Mesenchymal stem cell (in vitro differentiated cells and primary cell): ENCODE measurements around the gene PGS1.

Experiments used
- DNase-seq: peaks from one replicate; pipeline ENCODE4 v3.0.0-alpha.2; 2013
- H2AFZ ChIP-seq: one replicate; pipeline ENCODE4 v1.6.1; 2013; ENCODE audit warnings: low read depth, mild to moderate bottlenecking, control low read depth, inconsistent platforms, low read length, moderate library complexity
- H2AK5ac ChIP-seq: 2 replicates; pipeline ENCODE4 v1.6.1; 2013; ENCODE audit warnings: low read length, moderate library complexity, mild to moderate bottlenecking, inconsistent platforms; ENCODE audit not compliant: severe bottlenecking
- H2BK120ac ChIP-seq: one replicate; pipeline ENCODE4 v1.6.1; 2013; ENCODE audit warnings: low read depth, mild to moderate bottlenecking, inconsistent platforms, low read length, moderate library complexity
- H2BK12ac ChIP-seq, 2 experiments: one replicate each; pipeline ENCODE4 v1.6.1; 2013; ENCODE audit warnings: inconsistent platforms in 2 of 2, low read length in 2 of 2, mild to moderate bottlenecking in 2 of 2, moderate library complexity in 2 of 2, control low read depth in 1 of 2
- H2BK15ac ChIP-seq: one replicate; pipeline ENCODE4 v1.6.1; 2013; ENCODE audit warnings: mild to moderate bottlenecking, low read depth, inconsistent platforms; ENCODE audit not compliant: poor library complexity, severe bottlenecking
- H2BK5ac ChIP-seq: 2 replicates; pipeline ENCODE4 v1.6.1; 2013; ENCODE audit warnings: low read depth, mild to moderate bottlenecking, low read length, control low read depth, inconsistent platforms; ENCODE audit not compliant: poor library complexity, severe bottlenecking
- H3K14ac ChIP-seq, 2 experiments: one replicate each; pipeline ENCODE4 v1.6.1; 2013; ENCODE audit warnings: inconsistent platforms in 2 of 2, low read length in 2 of 2, control low read depth in 1 of 2, mild to moderate bottlenecking in 1 of 2, moderate library complexity in 1 of 2
- H3K18ac ChIP-seq, 2 experiments: one replicate each; pipeline ENCODE4 v1.6.1; 2013; ENCODE audit warnings: inconsistent platforms in 2 of 2, low read length in 2 of 2, control low read depth in 1 of 2, low read depth in 1 of 2, mild to moderate bottlenecking in 1 of 2
- H3K23ac ChIP-seq, 2 experiments: one replicate each; pipeline ENCODE4 v1.6.1; 2013; ENCODE audit warnings: inconsistent platforms in 2 of 2, low read length in 2 of 2, mild to moderate bottlenecking in 2 of 2, moderate library complexity in 2 of 2, control low read depth in 1 of 2
- H3K27ac ChIP-seq: 2 replicates; pipeline ENCODE4 v1.5.1; 2013; ENCODE audit warnings: mild to moderate bottlenecking, moderate library complexity, low read length, control low read depth, inconsistent platforms; ENCODE audit not compliant: poor library complexity, severe bottlenecking
- H3K27me3 ChIP-seq, 2 experiments: 2 replicates each; pipeline versions ENCODE4 v1.6.1 to v1.7.0; 2013; ENCODE audit warnings: low read length in 2 of 2, mild to moderate bottlenecking in 2 of 2, moderate library complexity in 2 of 2, control low read depth in 1 of 2, inconsistent platforms in 1 of 2; ENCODE audit not compliant: control insufficient read depth in 1 of 2, insufficient read depth in 1 of 2
- H3K36me3 ChIP-seq, 2 experiments: 2 replicates each; pipeline versions ENCODE4 v1.6.1 to v1.7.0; 2013; ENCODE audit warnings: low read length in 2 of 2, control low read depth in 1 of 2, inconsistent platforms in 1 of 2, low read depth in 1 of 2, mild to moderate bottlenecking in 1 of 2; ENCODE audit not compliant: insufficient read depth in 2 of 2, control insufficient read depth in 1 of 2
- H3K4ac ChIP-seq, 2 experiments: one replicate each; pipeline ENCODE4 v1.6.1; 2013; ENCODE audit warnings: inconsistent platforms in 2 of 2, low read length in 2 of 2, mild to moderate bottlenecking in 2 of 2, moderate library complexity in 2 of 2, control low read depth in 1 of 2, low read depth in 1 of 2
- H3K4me1 ChIP-seq: 2 replicates; pipeline ENCODE4 v1.6.1; 2013; ENCODE audit warnings: low read depth, low read length, control low read depth; ENCODE audit not compliant: control insufficient read depth, insufficient read depth
- H3K4me2 ChIP-seq: 2 replicates; pipeline ENCODE4 v1.6.1; 2013; ENCODE audit warnings: low read length, mild to moderate bottlenecking, inconsistent platforms; ENCODE audit not compliant: poor library complexity, severe bottlenecking
- H3K4me3 ChIP-seq, 2 experiments: 2 replicates each; pipeline versions ENCODE4 v1.5.1 to v1.7.0; 2013; ENCODE audit warnings: low read length in 2 of 2, mild to moderate bottlenecking in 2 of 2, control low read depth in 1 of 2, low read depth in 1 of 2; ENCODE audit not compliant: insufficient read depth in 1 of 2
- H3K79me1 ChIP-seq: replicated peaks from 2 replicates; pipeline ENCODE4 v1.6.1; 2013; ENCODE audit warnings: mild to moderate bottlenecking, control low read depth, low read length, inconsistent platforms; ENCODE audit not compliant: poor library complexity, severe bottlenecking
- H3K9ac ChIP-seq: 2 replicates; pipeline ENCODE4 v1.7.0; 2013; ENCODE audit warnings: mild to moderate bottlenecking, low read length, moderate library complexity
- H3K9me3 ChIP-seq: 2 replicates; pipeline ENCODE4 v1.7.0; 2013; ENCODE audit warnings: mild to moderate bottlenecking, low read length; ENCODE audit not compliant: control insufficient read depth
- H4K8ac ChIP-seq: one replicate; pipeline ENCODE4 v1.6.1; 2013; ENCODE audit warnings: inconsistent platforms, mild to moderate bottlenecking, low read length, moderate library complexity
- H4K91ac ChIP-seq: one replicate; pipeline ENCODE4 v1.6.1; 2013; ENCODE audit warnings: mild to moderate bottlenecking, low read length, inconsistent platforms
- WGBS: methylation state at CpG from one replicate; pipeline ENCODE4 v1.1.7; 2013; ENCODE audit warnings: mixed read lengths; 5-methylcytosine and 5-hydroxymethylcytosine counted together

Gene PGS1

DNA sequence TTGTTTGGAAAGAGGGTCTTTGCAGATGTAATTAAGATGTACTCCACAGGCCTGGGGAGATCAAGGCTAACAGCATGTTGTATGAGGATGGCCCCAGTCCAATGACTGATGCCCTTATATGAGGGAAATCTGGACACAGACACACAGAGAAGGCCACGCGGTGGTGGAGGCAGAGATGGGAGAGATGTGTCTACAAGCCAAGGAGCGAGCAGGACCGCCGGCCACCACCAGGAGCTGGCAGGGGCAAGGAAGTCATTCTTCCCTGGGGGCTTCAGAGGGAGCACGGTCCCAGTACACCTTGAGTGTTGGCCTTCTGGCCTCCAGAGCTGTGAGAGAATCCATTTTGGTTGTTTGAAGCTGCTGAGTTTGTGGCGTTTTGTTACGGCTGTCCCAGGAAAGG, 33.3 kb upstream of the PGS1 start:
- Histone ChIP-seq H2BK12ac (peak overlapping the region; percentile 31 to 79), H3K4me1 (peaks cover 40% of the 10 kb centered on the region), H2BK15ac (peak overlapping the region; percentile 93), H3K4me3 (no peak overlapping the region), H3K23ac (no peak overlapping the region), H3K9me3 (no peaks in the 10 kb centered on the region), H3K4ac (no peak overlapping the region), H3K4me2 (no peak overlapping the region), H4K8ac (no peak overlapping the region), H2AK5ac (peak overlapping the region; percentile 1), H3K14ac (no peak overlapping the region), H4K91ac (no peak overlapping the region), H3K27me3 (no peaks in the 10 kb centered on the region), H2AFZ (no peak overlapping the region), H3K79me1 (no peaks in the 10 kb centered on the region), H2BK5ac (no peak overlapping the region), H3K9ac (no peak overlapping the region), H3K18ac (peak overlapping the region in 1 of 2 experiments; percentile 38), H2BK120ac (no peak overlapping the region), H3K36me3 (no peaks in the 10 kb centered on the region), H3K27ac (no peak overlapping the region)
- DNase-seq = no peak
- 97% methylated on average over 8 of the region's 8 CpGs for WGBS

DNA sequence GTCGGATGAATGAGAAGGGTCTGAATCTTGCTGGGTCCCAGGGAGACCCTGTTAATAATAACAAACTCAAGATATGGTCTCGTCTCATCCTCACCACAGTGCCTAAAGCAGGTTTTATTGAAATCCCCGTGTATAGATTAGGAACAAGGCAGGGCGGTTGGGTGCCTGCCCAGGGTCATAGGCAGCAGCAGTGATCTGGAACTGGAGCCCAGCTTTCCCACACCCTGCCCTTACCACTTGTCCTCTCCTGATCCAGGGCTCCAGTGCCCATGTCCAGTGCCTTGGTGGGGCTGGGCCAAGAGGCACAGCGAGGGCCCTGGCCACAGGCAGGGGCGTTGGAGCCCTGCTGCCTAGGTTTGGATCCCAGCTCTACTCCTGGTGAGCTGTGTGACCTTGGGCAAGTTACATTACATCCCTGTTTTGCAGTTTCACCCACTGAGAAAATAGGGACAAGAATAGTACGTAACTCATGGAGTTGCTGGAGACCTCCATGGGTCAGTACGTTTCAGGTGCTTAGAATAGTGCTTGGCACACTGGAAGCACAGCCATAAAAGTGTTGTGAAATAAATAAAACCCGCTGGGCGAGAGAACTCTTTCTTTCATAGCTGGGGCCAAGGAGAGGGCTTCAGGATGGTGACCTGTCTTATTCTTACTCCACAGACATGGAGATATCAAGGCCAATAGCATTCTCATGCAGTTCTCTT, 32.5 kb upstream of the PGS1 start:
- H3K9me3 ChIP-seq = no peaks in the 10 kb centered on the region
- H2BK120ac ChIP-seq = no peak overlapping the region
- no peak overlapping the region for H3K18ac ChIP-seq
- no peak overlapping the region for H3K4me2 ChIP-seq
- peaks cover 38% of the 10 kb centered on the region for H3K4me1 ChIP-seq
- H3K27ac ChIP-seq = no peak overlapping the region
- no peak overlapping the region for H4K8ac ChIP-seq
- H3K79me1 ChIP-seq = no peaks in the 10 kb centered on the region
- H4K91ac ChIP-seq = no peak overlapping the region
- peak overlapping the region; percentile 19 for H2BK15ac ChIP-seq
- DNase-seq = no peak
- no peak overlapping the region for H3K9ac ChIP-seq
- H3K4ac ChIP-seq = peak overlapping the region in 1 of 2 experiments; percentile 53
- H2AFZ ChIP-seq = no peak overlapping the region
- peak overlapping the region; percentile 21 for H2AK5ac ChIP-seq
- H2BK5ac ChIP-seq = no peak overlapping the region
- no peak overlapping the region for H3K4me3 ChIP-seq
- H3K23ac ChIP-seq = no peak overlapping the region
- 97% methylated on average over 10 of the region's 10 CpGs for WGBS
- H2BK12ac ChIP-seq = peak overlapping the region; percentile 34 to 94
- peak overlapping the region in 1 of 2 experiments; percentile 48 for H3K14ac ChIP-seq
- H3K27me3 ChIP-seq = no peaks in the 10 kb centered on the region
- no peaks in the 10 kb centered on the region for H3K36me3 ChIP-seq

- Histone ChIP-seq H2AFZ (no peak overlapping the region), H3K4ac (peak overlapping the region in 1 of 2 experiments; percentile 32)
- WGBS = 90% methylated on average over 12 of the region's 13 CpGs
These were observed 31.7 kb upstream of the PGS1 start for GRCh38 chr17:78346605-78347250.

DNA sequence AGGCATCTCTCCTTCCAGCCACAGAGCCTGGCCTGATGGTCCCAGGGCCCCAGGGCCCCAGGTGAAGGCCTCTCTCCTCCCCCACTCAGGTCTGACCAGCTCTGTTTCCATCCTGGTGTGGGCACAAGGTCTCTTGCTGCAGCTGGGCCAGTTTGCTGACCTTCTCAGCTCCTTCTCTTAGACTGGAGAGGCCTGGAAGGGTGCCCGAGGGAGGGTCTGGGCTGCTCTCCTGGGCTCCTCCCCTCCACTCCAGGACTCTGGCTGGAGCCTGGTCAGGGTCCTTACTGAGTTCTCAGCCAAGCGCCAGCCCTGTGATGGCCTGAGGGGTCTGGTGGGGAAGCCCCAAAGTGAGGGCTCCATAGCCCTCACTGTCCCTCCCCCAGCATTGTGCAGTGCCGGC, 31.0 kb upstream of the PGS1 start:
- no peak for DNase-seq
- Histone ChIP-seq H2BK15ac (peak overlapping the region; percentile 55), H3K4ac (peak overlapping the region in 1 of 2 experiments; percentile 10), H2AFZ (no peak overlapping the region), H2AK5ac (peak overlapping the region; percentile 41), H3K4me1 (peaks cover 41% of the 10 kb centered on the region), H3K23ac (no peak overlapping the region), H3K9me3 (no peaks in the 10 kb centered on the region), H2BK12ac (peak overlapping the region; percentile 12 to 69), H4K91ac (peak overlapping the region; percentile 47), H3K27me3 (no peaks in the 10 kb centered on the region), H3K79me1 (no peaks in the 10 kb centered on the region), H3K4me2 (no peak overlapping the region), H2BK5ac (no peak overlapping the region), H3K27ac (no peak overlapping the region), H3K36me3 (no peaks in the 10 kb centered on the region), H3K9ac (no peak overlapping the region), H2BK120ac (peak overlapping the region; percentile 56), H3K14ac (no peak overlapping the region), H3K18ac (peak overlapping the region; percentile 16 to 48), H4K8ac (no peak overlapping the region), H3K4me3 (no peak overlapping the region)
- WGBS = 100% methylated on average over 2 of the region's 3 CpGs

More at GRCh38 chr17:78346605-78347250, 31.7 kb upstream of the PGS1 start:
- no peak for DNase-seq
- Histone ChIP-seq H3K9ac (no peak overlapping the region), H3K27ac (no peak overlapping the region), H3K79me1 (no peaks in the 10 kb centered on the region), H3K14ac (peak overlapping the region in 1 of 2 experiments; percentile 14), H2BK120ac (no peak overlapping the region), H3K23ac (no peak overlapping the region), H4K91ac (peak overlapping the region; percentile 1), H3K4me3 (no peak overlapping the region), H3K9me3 (no peaks in the 10 kb centered on the region), H2BK12ac (peak overlapping the region in 1 of 2 experiments; percentile 2), H2BK5ac (no peak overlapping the region), H2AK5ac (peak overlapping the region; percentile 21), H4K8ac (no peak overlapping the region), H3K18ac (no peak overlapping the region), H3K36me3 (no peaks in the 10 kb centered on the region), H2BK15ac (no peak overlapping the region), H3K4me2 (no peak overlapping the region), H3K4me1 (peaks cover 40% of the 10 kb centered on the region), H3K27me3 (no peaks in the 10 kb centered on the region)
